Purkinje cell (primary cell): ENCODE measurements around the gene BIRC2. TPM values are rescaled to one million over a fixed set of nuclear protein-coding genes. Genes with fewer than 3 reads are reported as not detected.

ENCODE experiments used
- polyA plus RNA-seq: library from polyadenylated mRNA; unstranded; fragments of >200 nt; fragmentation: Nextera tagmentation; gene quantifications from 2 replicates; pipeline ENCODE4 v1.2.1, GENCODE V29; 2014

The BIRC2 gene
- polyA plus RNA-seq, result 26.8 and 27.7 TPM in 2 replicates

DNA sequence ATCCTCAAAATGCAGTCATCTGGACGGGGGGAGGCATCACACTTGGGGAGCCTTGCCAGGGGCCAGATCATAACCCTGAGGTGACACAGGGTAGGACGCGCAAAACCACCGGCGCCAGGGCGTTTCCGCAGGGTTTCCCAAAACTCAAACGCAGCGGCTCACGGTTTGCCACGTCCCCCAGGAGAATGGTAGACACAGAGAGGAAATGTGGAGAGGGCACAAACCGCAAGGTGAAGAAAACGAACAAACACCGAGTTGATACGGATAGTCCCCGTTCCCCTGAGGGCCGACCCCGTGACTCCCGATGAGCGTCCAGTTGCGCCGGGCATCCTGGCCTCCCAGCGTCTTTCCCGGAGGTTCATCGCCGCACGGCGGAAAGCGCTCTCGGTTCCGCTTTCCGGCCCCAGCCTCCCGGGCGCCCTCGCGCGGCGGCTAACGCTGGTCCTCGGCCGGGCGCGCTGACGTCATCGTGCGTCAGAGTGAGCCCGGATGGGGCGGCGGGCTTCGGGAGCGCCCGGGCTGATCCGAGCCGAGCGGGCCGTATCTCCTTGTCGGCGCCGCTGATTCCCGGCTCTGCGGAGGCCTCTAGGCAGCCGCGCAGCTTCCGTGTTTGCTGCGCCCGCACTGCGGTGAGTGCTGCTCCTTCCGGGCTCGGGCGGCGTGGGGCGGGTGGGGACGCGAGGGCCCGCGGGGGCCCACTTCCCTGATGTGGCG, at the start of gene BIRC2:
TSS of gene BIRC2 (plus strand) at position 467 of the 714 bp plus-strand sequence. CDS start 2,641 bp downstream, outside the sequence.

DNA sequence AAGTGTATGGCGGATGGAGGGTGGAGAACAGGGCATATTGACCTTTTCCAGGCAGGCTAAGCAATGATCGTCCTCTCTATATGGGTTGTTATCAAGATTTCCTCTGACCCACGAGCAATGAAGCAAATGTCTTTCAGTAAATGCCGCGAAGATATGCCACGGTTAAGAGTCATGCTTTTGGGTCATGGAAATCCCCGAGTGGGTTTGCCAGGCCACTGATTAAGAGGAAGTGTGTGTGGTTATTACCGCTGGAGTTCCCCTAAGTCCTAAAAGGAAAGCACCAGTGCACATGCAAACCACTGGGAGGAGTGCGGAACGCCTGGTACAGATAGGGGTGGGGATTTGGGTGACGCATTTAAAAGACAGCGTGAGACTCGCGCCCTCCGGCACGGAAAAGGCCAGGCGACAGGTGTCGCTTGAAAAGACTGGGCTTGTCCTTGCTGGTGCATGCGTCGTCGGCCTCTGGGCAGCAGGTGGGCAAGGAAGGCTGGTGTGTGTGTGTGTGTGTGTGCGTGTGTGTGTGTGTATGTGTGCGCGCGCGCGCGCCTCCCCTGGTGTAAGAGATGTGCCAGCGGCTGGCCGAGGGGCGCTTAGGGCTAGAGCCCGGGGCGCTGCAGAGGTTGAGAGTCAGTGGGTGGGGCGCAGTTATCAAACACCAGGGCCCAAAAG, 29.8 kb upstream of the BIRC2 start, which contains the start of gene BIRC3:
TSS of gene BIRC3 (plus strand) at position 386 of the 669 bp plus-strand sequence. CDS start 7,026 bp downstream, outside the sequence.

Other genes with a start within 250 kb of the BIRC2 start
- gene YAP1, start 236.8 kb upstream of the BIRC2 start, polyA plus RNA-seq, result 2.5 and 3.6 TPM in 2 replicates
- 1.5 TPM in 1 of 2 replicates, not detected in the other for gene BIRC3, start 29.7 kb upstream of the BIRC2 start, polyA plus RNA-seq
- 10.3 and 11.8 TPM in 2 replicates for gene TMEM123, start 105.6 kb downstream of the BIRC2 start, polyA plus RNA-seq
- not detected in 2 replicates for gene MMP7, start 183.5 kb downstream of the BIRC2 start, polyA plus RNA-seq